SK-N-SH (cell line): ENCODE measurements around the gene PHLPP1. TPM values are rescaled to one million over a fixed set of nuclear protein-coding genes. Genes with fewer than 3 reads are reported as not detected.

Experiments
- CTCF ChIA-PET: fragments of 300-600, 350-600 bp; formaldehyde crosslinking; extraction: SDS; loops from one replicate; lab custom pipeline; 2021; lab: Yijun Ruan, JAX
- POLR2A ChIA-PET: fragments of 350-600 bp; sonication (Branson Sonifier 250); formaldehyde crosslinking; extraction: SDS; loops from one replicate; lab custom pipeline; 2020; ENCODE audit warnings: antibody characterized with exemption, inconsistent platforms; lab: Yijun Ruan, JAX
- DNase-seq: peaks from one replicate; pipeline ENCODE4 v3.0.0; 2012
- H2AFZ ChIP-seq: fragments of 200-600 bp; sonication (generic); 2 replicates; pipeline ENCODE4 v1.8.1; 2016; ENCODE audit warnings: antibody characterized with exemption, mild to moderate bottlenecking, low read depth
- H3F3A ChIP-seq: fragments of 200-600 bp; sonication (generic); replicated peaks from 2 replicates; pipeline ENCODE3; 2016; ENCODE audit warnings: antibody characterized with exemption, mild to moderate bottlenecking; ENCODE audit not compliant: insufficient read depth
- H3K27ac ChIP-seq, 2 experiments: fragments of 200-500 bp in 1 of 2; fragments of 200-600 bp in 1 of 2; sonication (Bioruptor generic) in 1 of 2; sonication (generic), shearing (Covaris generic) in 1 of 2; 2 replicates each; pipeline versions ENCODE4 v1.5.1 to v1.6.1; 2014 to 2016; ENCODE audit warnings: low read depth in 2 of 2, inconsistent platforms in 1 of 2, low read length in 1 of 2, mild to moderate bottlenecking in 1 of 2, mixed read lengths in 1 of 2
- H3K27me3 ChIP-seq: fragments of 200-600 bp; sonication (generic), shearing (Covaris generic); 2 replicates; pipeline ENCODE4 v1.6.1; 2016; ENCODE audit warnings: mixed run types; ENCODE audit not compliant: insufficient read depth
- H3K36me3 ChIP-seq, 2 experiments: fragments of 200-500 bp in 1 of 2; fragments of 200-600 bp in 1 of 2; sonication (Bioruptor generic) in 1 of 2; sonication (generic) in 1 of 2; replicated peaks in 1 of 2; 2 replicates each; pipeline versions ENCODE3 to v1.5.1; 2014 to 2016; ENCODE audit warnings: low read length in 1 of 2, mild to moderate bottlenecking in 1 of 2; ENCODE audit not compliant: insufficient read depth in 2 of 2, control insufficient read depth in 1 of 2
- H3K4me1 ChIP-seq, 2 experiments: fragments of 200-500 bp in 1 of 2; fragments of 200-600 bp in 1 of 2; sonication (Bioruptor generic) in 1 of 2; sonication (generic), shearing (Covaris generic) in 1 of 2; 2 replicates each; pipeline versions ENCODE4 v1.5.1 to v1.6.1; 2014 to 2016; ENCODE audit warnings: low read depth in 1 of 2, low read length in 1 of 2, mixed run types in 1 of 2; ENCODE audit not compliant: insufficient read depth in 2 of 2, control insufficient read depth in 1 of 2
- H3K4me2 ChIP-seq: fragments of 200-600 bp; sonication (generic), shearing (Covaris generic); 2 replicates; pipeline ENCODE4 v1.6.1; 2017; ENCODE audit warnings: mixed run types
- H3K4me3 ChIP-seq, 2 experiments: fragments of 200-500 bp in 1 of 2; fragments of 200-600 bp in 1 of 2; sonication (Bioruptor generic) in 1 of 2; sonication (generic), shearing (Covaris generic) in 1 of 2; 2 replicates each; pipeline versions ENCODE4 v1.5.1 to v1.8.1; 2014 to 2016; ENCODE audit warnings: low read depth in 2 of 2, inconsistent platforms in 1 of 2, low read length in 1 of 2, mild to moderate bottlenecking in 1 of 2, mixed read lengths in 1 of 2, moderate library complexity in 1 of 2
- H3K79me2 ChIP-seq: fragments of 200-600 bp; sonication (generic); 2 replicates; pipeline ENCODE4 v1.8.1; 2017; ENCODE audit warnings: mild to moderate bottlenecking; ENCODE audit not compliant: insufficient read depth
- H3K9ac ChIP-seq: fragments of 200-600 bp; sonication (generic); 2 replicates; pipeline ENCODE4 v1.6.1; 2017; ENCODE audit warnings: mixed run types
- H3K9me2 ChIP-seq: fragments of 200-600 bp; sonication (generic); 2 replicates; pipeline ENCODE4 v1.6.1; 2017; ENCODE audit warnings: mixed run types
- H3K9me3 ChIP-seq: fragments of 200-600 bp; sonication (generic); 2 replicates; pipeline ENCODE4 v1.6.1; 2017; ENCODE audit warnings: mixed run types, mild to moderate bottlenecking, moderate library complexity
- H4K20me1 ChIP-seq: fragments of 200-600 bp; sonication (generic); 2 replicates; pipeline ENCODE4 v1.6.1; 2017; ENCODE audit warnings: mild to moderate bottlenecking, mixed run types; ENCODE audit not compliant: insufficient read depth
- CHD2 ChIP-seq: fragments of 150-350 bp; IDR thresholded peaks from 2 replicates; pipeline ENCODE4 v1.6.1; 2018; ENCODE audit warnings: low read length; ENCODE audit not compliant: partially characterized antibody
- EP300 ChIP-seq, 2 experiments: IDR thresholded peaks; 2 replicates each; pipeline versions ENCODE4 v1.4.0 to v1.6.1; 2012; ENCODE audit warnings: borderline replicate concordance in 1 of 2, low read depth in 1 of 2, low read length in 1 of 2
- JUND ChIP-seq: IDR thresholded peaks from 2 replicates; pipeline ENCODE4 v1.4.0; 2012
- MEF2A ChIP-seq: IDR thresholded peaks from 2 replicates; pipeline ENCODE4 v1.4.0; 2012; ENCODE audit warnings: low read depth, borderline replicate concordance
- MXI1 ChIP-seq: IDR thresholded peaks from 2 replicates; pipeline ENCODE4 v1.6.1; 2012; ENCODE audit warnings: mild to moderate bottlenecking, low read depth, low read length, improper control_type of control experiment
- NFIC ChIP-seq: IDR thresholded peaks from 2 replicates; pipeline ENCODE4 v1.4.0; 2012; ENCODE audit warnings: borderline replicate concordance
- PBX3 ChIP-seq: IDR thresholded peaks from 2 replicates; pipeline ENCODE4; 2012
- POLR2AphosphoS5 ChIP-seq: IDR thresholded peaks from 2 replicates; pipeline ENCODE4 v1.6.1; 2012; ENCODE audit warnings: low read depth, low read length
- RAD21 ChIP-seq: IDR thresholded peaks from 2 replicates; pipeline ENCODE4 v1.6.1; 2012; ENCODE audit warnings: mild to moderate bottlenecking, low read length
- REST ChIP-seq: IDR thresholded peaks from 2 replicates; pipeline ENCODE4 v1.6.1; 2012; ENCODE audit warnings: mild to moderate bottlenecking, low read depth, low read length, moderate library complexity
- RFX5 ChIP-seq: IDR thresholded peaks from 2 replicates; pipeline ENCODE4 v1.6.1; 2012; ENCODE audit warnings: mild to moderate bottlenecking, improper control_type of control experiment, low read length
- RXRA ChIP-seq: IDR thresholded peaks from 2 replicates; pipeline ENCODE4 v1.4.0; 2012; ENCODE audit warnings: low read depth, mild to moderate bottlenecking, borderline replicate concordance
- SIN3A ChIP-seq: IDR thresholded peaks from 2 replicates; pipeline ENCODE4 v1.6.1; 2012; ENCODE audit warnings: low read depth, mild to moderate bottlenecking, low read length, moderate library complexity, borderline replicate concordance
- TCF12 ChIP-seq: IDR thresholded peaks from 2 replicates; pipeline ENCODE4 v1.4.0; 2012
- USF2 ChIP-seq: fragments of 150-350 bp; IDR thresholded peaks from 2 replicates; pipeline ENCODE4 v1.6.1; 2017; ENCODE audit warnings: antibody characterized with exemption, low read length, low read depth, borderline replicate concordance
- YY1 ChIP-seq: IDR thresholded peaks from 2 replicates; pipeline ENCODE4 v1.4.0; 2012; ENCODE audit warnings: low read depth, mild to moderate bottlenecking
- WGBS: methylation state at CpG from one replicate; pipeline ENCODE4 v1.1.6; 2017; ENCODE audit warnings: low lambda C conversion rate; 5-methylcytosine and 5-hydroxymethylcytosine counted together
- polyA plus RNA-seq, 3 experiments: library from polyadenylated mRNA; depleted of rRNA; stranded (reverse); fragments of >200 nt; gene quantifications; 2 replicates each; pipeline ENCODE4 v1.2.3, GENCODE V29; 2012
- TF ChIP-seq, protein P1 (sequence below): IDR thresholded peaks from 2 replicates; pipeline ENCODE4 v1.4.0; 2012; ENCODE audit warnings: low read depth

Gene PHLPP1
- polyA plus RNA-seq, 1 of the 3 experiments (the other 2 are of a cell fraction) = 4.6 TPM

DNA sequence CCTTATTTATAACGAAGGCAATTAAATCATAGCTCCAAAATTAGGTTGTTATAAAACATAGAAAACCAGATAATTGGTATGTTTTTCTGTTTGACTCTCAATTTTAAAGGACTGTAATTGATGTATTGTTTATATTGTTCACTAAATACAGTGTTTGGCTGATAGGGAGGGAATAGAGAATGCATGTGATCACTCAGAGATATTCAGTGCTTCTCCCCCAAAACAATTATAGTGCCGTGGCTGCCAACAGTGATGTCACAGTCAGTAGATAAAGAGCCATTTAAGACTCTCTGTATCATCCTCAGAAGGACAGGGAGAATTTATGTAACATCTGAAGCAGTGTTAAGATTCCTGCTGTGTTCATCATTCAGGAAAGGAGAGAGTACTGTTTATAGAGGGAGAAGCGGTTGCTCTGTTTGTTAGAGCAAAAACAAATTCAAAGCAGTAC, 69.6 kb downstream of the PHLPP1 start:
- H2AFZ ChIP-seq = no peak overlapping the region
- H3K27ac ChIP-seq = peak overlapping the region in 1 of 2 experiments; percentile 79; a peak in 2 of 4 replicates
- H3K4me2 ChIP-seq = peak overlapping the region; percentile 5; the same call in 1 of the 2 replicates
- 39% methylated on average over 3 of the region's 3 CpGs for WGBS
- no peaks in the 10 kb centered on the region for H3K36me3 ChIP-seq
- H3K9ac ChIP-seq = peak overlapping the region; percentile 17; the same call in 1 of the 2 replicates
- H3K9me2 ChIP-seq = no peaks in the 10 kb centered on the region
- CTCF ChIA-PET = interaction anchor here (1.0 kb wide), 1 partner anchor 26 kb away, joined by 4 read pairs; no protein-coding TSS in a partner anchor
- H3F3A ChIP-seq = peaks cover 22% of the 10 kb centered on the region
- POLR2A ChIA-PET = no interaction called here
- H3K9me3 ChIP-seq = no peaks in the 10 kb centered on the region
- TF ChIP-seq POLR2AphosphoS5 (no peak), TCF12 (peak; percentile 29), YY1 (no peak), CHD2 (no peak), JUND (peak; percentile 35; the same call in 1 of the 2 replicates), NFIC (peak; percentile 70; the same call in 1 of the 2 replicates), PBX3 (peak; percentile 72), RAD21 (no peak), RFX5 (0 out of 2 replicates have a peak, but pooled peaks have one; percentile 14)
- TF ChIP-seq, protein P1, sequence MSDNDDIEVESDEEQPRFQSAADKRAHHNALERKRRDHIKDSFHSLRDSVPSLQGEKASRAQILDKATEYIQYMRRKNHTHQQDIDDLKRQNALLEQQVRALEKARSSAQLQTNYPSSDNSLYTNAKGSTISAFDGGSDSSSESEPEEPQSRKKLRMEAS = 0 out of 2 replicates have a peak, but pooled peaks have one; percentile 16
- H3K79me2 ChIP-seq = peaks cover 51% of the 10 kb centered on the region
- DNase-seq = no peak
- H3K4me1 ChIP-seq = peaks cover 10 to 38% of the 10 kb centered on the region in 2 experiments
- H3K4me3 ChIP-seq = no peak overlapping the region
- no peaks in the 10 kb centered on the region for H4K20me1 ChIP-seq
- H3K27me3 ChIP-seq = no peaks in the 10 kb centered on the region

DNA sequence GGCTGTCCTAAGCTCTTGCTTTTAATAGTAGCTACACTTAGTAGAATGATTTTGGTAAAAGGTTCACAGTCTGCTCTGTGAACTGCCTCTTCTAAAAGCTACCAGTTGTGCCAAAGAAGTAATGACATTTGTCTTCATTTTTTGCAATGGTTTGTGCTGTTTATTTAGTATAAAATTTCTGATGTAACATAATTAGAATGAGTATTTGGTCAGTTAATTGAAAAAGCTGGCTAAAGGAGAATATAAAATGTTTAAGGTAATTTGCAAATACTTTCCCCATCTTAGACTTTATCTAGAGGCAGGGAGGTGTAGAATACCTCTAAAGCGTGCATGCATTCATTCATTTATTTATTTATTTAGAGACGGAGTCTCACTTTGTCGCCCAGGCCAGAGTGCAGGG, 71.3 kb downstream of the PHLPP1 start:
- Histone ChIP-seq H3K9me3 (no peaks in the 10 kb centered on the region), H3K27me3 (no peaks in the 10 kb centered on the region), H3K4me3 (no peak overlapping the region)
- TF ChIP-seq SIN3A (no peak), MEF2A (no peak)
- TF ChIP-seq, all 33 proteins: peak for 0
- no peak overlapping the region for H3K27ac ChIP-seq
- peaks cover 51% of the 10 kb centered on the region for H3K79me2 ChIP-seq
- H3K4me1 ChIP-seq = peaks cover 10 to 26% of the 10 kb centered on the region in 2 experiments
- H3K36me3 ChIP-seq = no peaks in the 10 kb centered on the region
- H3K9me2 ChIP-seq = no peaks in the 10 kb centered on the region
- H4K20me1 ChIP-seq = no peaks in the 10 kb centered on the region
- H2AFZ ChIP-seq = no peak overlapping the region
- DNase-seq = no peak
- WGBS = 95% methylated on average over 3 of the region's 3 CpGs
- POLR2A ChIA-PET = no interaction called here
- no peak overlapping the region for H3K4me2 ChIP-seq
- peaks cover 12% of the 10 kb centered on the region for H3F3A ChIP-seq
- H3K9ac ChIP-seq = no peak overlapping the region
- CTCF ChIA-PET = interaction anchor here (0.9 kb wide), 1 partner anchor 656 kb away, joined by 4 read pairs; no protein-coding TSS in a partner anchor

DNA sequence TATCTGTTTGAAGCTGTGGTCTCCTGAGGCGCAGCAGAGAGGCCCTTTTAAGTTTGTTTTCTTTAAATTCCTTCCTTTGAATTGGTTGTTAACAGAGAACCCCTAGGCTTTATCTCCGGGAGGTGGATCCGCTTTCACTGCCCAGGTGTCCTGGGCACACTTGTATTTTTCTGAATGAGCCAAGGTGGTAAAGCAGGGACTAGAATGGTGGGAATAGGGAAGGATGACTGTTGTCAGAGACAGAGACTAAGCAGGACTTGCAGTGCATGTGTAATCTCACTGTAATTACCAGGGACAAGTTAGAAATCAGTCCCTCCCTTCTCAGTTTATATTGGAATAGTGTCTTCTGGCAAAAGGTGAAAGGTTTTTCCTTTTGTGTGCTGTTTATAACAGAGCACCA, 72.8 kb downstream of the PHLPP1 start:
- Histone ChIP-seq H2AFZ (no peak overlapping the region), H3K9me2 (no peaks in the 10 kb centered on the region), H3K79me2 (peaks cover 48% of the 10 kb centered on the region), H3K4me1 (peaks cover 10 to 21% of the 10 kb centered on the region in 2 experiments), H3K4me2 (no peak overlapping the region), H3K36me3 (no peaks in the 10 kb centered on the region), H3K9ac (no peak overlapping the region), H3F3A (peaks cover 2% of the 10 kb centered on the region), H3K27ac (no peak overlapping the region), H3K4me3 (no peak overlapping the region), H3K9me3 (no peaks in the 10 kb centered on the region), H3K27me3 (no peaks in the 10 kb centered on the region), H4K20me1 (no peaks in the 10 kb centered on the region)
- ChIA-PET POLR2A (no interaction called here), CTCF (no interaction called here)
- no peak for DNase-seq
- WGBS = 93% methylated on average over 3 of the region's 3 CpGs
- peak; percentile 85 for TF ChIP-seq TCF12
- no peak for TF ChIP-seq RXRA
- TF ChIP-seq EP300 (IDR thresholded peaks at IDR 0.05; ENCODE audit: borderline replicate concordance in 1 of 2, low read depth in 1 of 2, low read length in 1 of 2) = 0 out of 4 replicates have a peak, but pooled peaks of 1 of the 2 experiments have one; percentile 31
- TF ChIP-seq REST = no peak
- TF ChIP-seq MXI1 = no peak
- TF ChIP-seq POLR2AphosphoS5 = 0 out of 2 replicates have a peak, but pooled peaks have one; percentile 29
- TF ChIP-seq YY1 = no peak
- no peak for TF ChIP-seq USF2
